Endothelial cell (in vitro differentiated cells): ENCODE results near the gene CYSLTR1. TPM values are rescaled to one million over a fixed set of nuclear protein-coding genes. Genes with fewer than 3 reads are reported as not detected.

Experiments used
- DNase-seq: peaks from one replicate; pipeline ENCODE4 v3.0.0; 2021; ENCODE audit warnings: low spot score
- H3K27ac Mint-ChIP-seq: one replicate; pipeline ENCODE4 v1.8.0; 2021; ENCODE audit warnings: mixed read lengths, inconsistent platforms; ENCODE audit not compliant: unreplicated experiment
- H3K27me3 Mint-ChIP-seq: one replicate; pipeline ENCODE4 v1.8.0; 2021; ENCODE audit warnings: mild to moderate bottlenecking, moderate library complexity, mixed read lengths, inconsistent platforms; ENCODE audit not compliant: unreplicated experiment
- H3K36me3 Mint-ChIP-seq: one replicate; pipeline ENCODE4 v1.8.0; 2021; ENCODE audit warnings: mild to moderate bottlenecking, low read depth, mixed read lengths, inconsistent platforms; ENCODE audit not compliant: unreplicated experiment
- H3K4me1 Mint-ChIP-seq: one replicate; pipeline ENCODE4 v1.8.0; 2021; ENCODE audit warnings: mild to moderate bottlenecking, mixed read lengths, inconsistent platforms; ENCODE audit not compliant: unreplicated experiment
- H3K4me3 Mint-ChIP-seq: one replicate; pipeline ENCODE4 v1.8.0; 2021; ENCODE audit warnings: mild to moderate bottlenecking, mixed read lengths, inconsistent platforms; ENCODE audit not compliant: unreplicated experiment
- H3K9me3 Mint-ChIP-seq: one replicate; pipeline ENCODE4 v1.8.0; 2021; ENCODE audit warnings: mixed read lengths, inconsistent platforms; ENCODE audit not compliant: unreplicated experiment
- CTCF ChIP-seq: fragments of 200-600 bp; sonication (generic); IDR thresholded peaks from one replicate; pipeline ENCODE4 v1.5.0; 2021; ENCODE audit warnings: antibody characterized with exemption; ENCODE audit not compliant: unreplicated experiment
- long read RNA-seq: library from polyadenylated mRNA; unstranded; transcript quantifications from one replicate; pipeline ENCODE4 v2.0.0, GENCODE V29; 2020; ENCODE audit not compliant: unreplicated experiment
- total RNA-seq: library from RNA; stranded (reverse); fragmentation: NEBNext Ultra II Directional; extraction: Animal tissue kit (Norgen Biotek cat#: 25700); gene quantifications from one replicate; pipeline ENCODE4 v1.2.1, GENCODE V29; 2021; ENCODE audit not compliant: unreplicated experiment

CYSLTR1 gene, protein sequence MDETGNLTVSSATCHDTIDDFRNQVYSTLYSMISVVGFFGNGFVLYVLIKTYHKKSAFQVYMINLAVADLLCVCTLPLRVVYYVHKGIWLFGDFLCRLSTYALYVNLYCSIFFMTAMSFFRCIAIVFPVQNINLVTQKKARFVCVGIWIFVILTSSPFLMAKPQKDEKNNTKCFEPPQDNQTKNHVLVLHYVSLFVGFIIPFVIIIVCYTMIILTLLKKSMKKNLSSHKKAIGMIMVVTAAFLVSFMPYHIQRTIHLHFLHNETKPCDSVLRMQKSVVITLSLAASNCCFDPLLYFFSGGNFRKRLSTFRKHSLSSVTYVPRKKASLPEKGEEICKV
- total RNA-seq: 0.13 TPM
- long read RNA-seq: 0 reads

DNA sequence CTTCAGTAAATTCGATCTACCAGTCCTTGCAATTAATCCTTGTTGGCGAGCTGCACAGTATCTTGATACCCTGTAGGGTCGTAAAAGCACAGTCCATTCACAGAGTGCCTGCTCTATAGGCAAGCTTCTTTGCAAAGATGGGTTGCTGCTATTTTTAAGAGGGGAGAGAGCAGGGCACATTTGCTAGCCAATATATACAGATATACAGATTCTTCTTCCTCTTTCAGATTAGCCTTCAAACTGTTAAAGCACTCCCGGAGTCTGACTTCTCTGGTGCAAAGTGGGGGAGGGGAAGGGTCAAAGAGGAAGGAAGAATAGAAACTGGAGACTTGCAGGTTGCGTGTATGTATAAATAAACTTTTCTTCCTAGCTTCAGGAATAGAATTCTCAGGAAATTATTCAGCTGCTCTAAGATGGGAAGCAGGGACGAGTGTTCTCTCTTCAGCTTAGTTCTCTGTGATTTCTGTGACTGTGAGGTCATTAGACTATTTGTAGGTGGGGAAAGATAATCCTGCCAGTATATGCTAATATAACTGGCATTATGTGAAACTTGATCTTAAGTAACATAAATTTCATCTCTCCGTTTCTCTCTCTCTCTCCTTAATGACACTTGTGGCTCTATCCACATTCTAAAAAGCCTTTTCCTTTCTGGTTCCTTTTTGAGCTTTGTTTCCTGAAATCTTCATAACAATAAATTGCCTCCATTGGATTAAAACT, at the start of gene CYSLTR1:
TSS of gene CYSLTR1 (minus strand) at position 242 of the 717 bp plus-strand sequence. CDS start 53,865 bp downstream, outside the sequence.
- no peak for DNase-seq
- no peak within 1 kb of the TSS for H3K4me3 Mint-ChIP-seq
- peaks cover 9% of the 10 kb centered on the region for H3K4me1 Mint-ChIP-seq
- H3K9me3 Mint-ChIP-seq: no peaks in the 10 kb centered on the region
- H3K36me3 Mint-ChIP-seq: no peaks in the 10 kb centered on the region
- no peak for TF ChIP-seq CTCF
- no peak within 1 kb of the TSS for H3K27ac Mint-ChIP-seq
- no peaks in the 10 kb centered on the region for H3K27me3 Mint-ChIP-seq

- no peaks in the 10 kb centered on the region for H3K9me3 Mint-ChIP-seq
- H3K27ac Mint-ChIP-seq: no peak overlapping the region
- no peaks in the 10 kb centered on the region for H3K36me3 Mint-ChIP-seq
- no peak for DNase-seq
- H3K27me3 Mint-ChIP-seq: no peaks in the 10 kb centered on the region
- no peaks in the 10 kb centered on the region for H3K4me1 Mint-ChIP-seq
- no peak overlapping the region for H3K4me3 Mint-ChIP-seq
- TF ChIP-seq CTCF: no peak
Observed at GRCh38 chrX:78377186-78377585, 49.8 kb upstream of the CYSLTR1 start.

DNA sequence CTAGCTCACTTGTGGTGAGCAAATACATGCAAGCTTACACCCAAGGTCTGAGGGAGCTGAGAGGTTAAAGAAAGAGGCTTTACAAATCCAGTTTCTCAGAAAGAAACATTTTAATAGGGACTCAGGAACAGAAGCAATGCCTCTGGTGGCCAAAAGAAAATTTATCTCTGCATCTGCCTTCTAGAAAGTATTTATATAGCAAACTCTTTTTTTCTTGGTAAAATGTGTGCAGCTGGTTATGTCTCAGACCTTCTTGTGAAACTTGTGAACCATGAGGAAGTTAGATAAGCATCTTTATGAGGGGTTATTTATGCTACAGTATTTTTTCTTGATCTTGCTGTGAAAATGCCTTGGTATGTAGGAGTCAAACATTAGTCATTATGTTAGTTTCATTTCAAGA, 48.5 kb upstream of the CYSLTR1 start:
- DNase-seq: no peak
- TF ChIP-seq CTCF: no peak
- Mint-ChIP-seq H3K4me3 (no peak overlapping the region), H3K36me3 (no peaks in the 10 kb centered on the region), H3K4me1 (no peaks in the 10 kb centered on the region), H3K27ac (no peak overlapping the region), H3K27me3 (no peaks in the 10 kb centered on the region), H3K9me3 (peaks cover 3% of the 10 kb centered on the region)

DNA sequence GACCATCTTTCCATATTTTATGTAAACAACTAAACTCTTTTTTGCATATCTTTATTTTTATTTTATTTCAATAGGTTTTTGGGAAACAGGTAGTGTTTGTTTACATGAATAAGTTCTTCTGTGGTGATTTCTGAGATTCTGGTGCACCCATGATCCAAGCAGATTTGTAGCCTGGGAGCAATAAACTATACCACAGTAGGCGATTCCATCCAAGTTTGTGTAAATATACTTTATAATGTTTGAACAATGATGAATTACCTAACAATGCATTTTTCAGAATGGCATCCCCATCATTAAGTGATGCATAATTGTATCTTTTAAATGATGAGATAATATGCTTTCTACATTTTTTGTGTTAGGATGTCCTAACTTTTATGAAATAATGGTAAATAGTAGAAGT, 39.2 kb upstream of the CYSLTR1 start:
- Mint-ChIP-seq H3K4me1 (no peaks in the 10 kb centered on the region), H3K4me3 (no peak overlapping the region), H3K27ac (no peak overlapping the region), H3K27me3 (no peaks in the 10 kb centered on the region), H3K9me3 (no peaks in the 10 kb centered on the region), H3K36me3 (no peaks in the 10 kb centered on the region)
- no peak for DNase-seq
- no peak for TF ChIP-seq CTCF
